Hepatocyte (in vitro differentiated cells): Measurements from ENCODE around the gene HEATR5A. TPM values are rescaled to one million over a fixed set of nuclear protein-coding genes. Genes with fewer than 3 reads are reported as not detected.

Experiments used
- DNase-seq: peaks from one replicate; pipeline ENCODE4 v3.0.0-alpha.2; 2016; ENCODE audit warnings: low spot score
- H2AFZ ChIP-seq: fragments of 200-600 bp; sonication (generic); 2 replicates; pipeline ENCODE4 v1.6.0; 2016; ENCODE audit warnings: antibody characterized with exemption, mild to moderate bottlenecking
- H3K27ac ChIP-seq: fragments of 200-600 bp; sonication (generic); 2 replicates; pipeline ENCODE4 v1.5.1; 2016; ENCODE audit warnings: mild to moderate bottlenecking
- H3K27me3 ChIP-seq: fragments of 200-600 bp; sonication (generic); 2 replicates; pipeline ENCODE4 v1.6.1; 2016
- H3K36me3 ChIP-seq: fragments of 200-600 bp; sonication (generic); replicated peaks from 2 replicates; pipeline ENCODE4 v1.5.1; 2016; ENCODE audit warnings: low read depth; ENCODE audit not compliant: insufficient read depth
- H3K4me1 ChIP-seq: fragments of 200-600 bp; sonication (generic); 2 replicates; pipeline ENCODE4 v1.5.1; 2016; ENCODE audit warnings: mild to moderate bottlenecking, moderate library complexity; ENCODE audit not compliant: insufficient read depth
- H3K4me2 ChIP-seq: fragments of 200-600 bp; sonication (generic); 2 replicates; pipeline ENCODE4 v1.6.0; 2016
- H3K4me3 ChIP-seq: fragments of 200-600 bp; sonication (generic); 2 replicates; pipeline ENCODE4 v1.5.1; 2016; ENCODE audit warnings: mild to moderate bottlenecking
- H3K79me2 ChIP-seq: fragments of 200-600 bp; sonication (generic); 2 replicates; pipeline ENCODE4 v1.6.0; 2017; ENCODE audit warnings: mild to moderate bottlenecking
- H3K9me2 ChIP-seq: fragments of 200-600 bp; sonication (generic); replicated peaks from 2 replicates; pipeline ENCODE4 v1.6.0; 2017; ENCODE audit warnings: mild to moderate bottlenecking; ENCODE audit not compliant: insufficient read depth
- H3K9me3 ChIP-seq: fragments of 200-600 bp; sonication (generic); 2 replicates; pipeline ENCODE4 v1.5.1; 2016; ENCODE audit warnings: low read depth, mild to moderate bottlenecking
- H4K20me1 ChIP-seq: fragments of 200-600 bp; sonication (generic); 2 replicates; pipeline ENCODE4 v1.6.0; 2016; ENCODE audit warnings: mild to moderate bottlenecking; ENCODE audit not compliant: insufficient read depth, poor library complexity, severe bottlenecking
- CTCF ChIP-seq: fragments of 200-600 bp; sonication (generic); IDR thresholded peaks from 2 replicates; pipeline ENCODE4 v1.5.1; 2016; ENCODE audit warnings: antibody characterized with exemption, mild to moderate bottlenecking; ENCODE audit not compliant: poor library complexity
- EZH2 ChIP-seq: fragments of 200-600 bp; sonication (generic); IDR thresholded peaks from 2 replicates; pipeline ENCODE4 v1.6.1; 2016; ENCODE audit warnings: antibody characterized with exemption, mild to moderate bottlenecking, borderline replicate concordance
- EZH2phosphoT487 ChIP-seq: fragments of 200-600 bp; sonication (generic); IDR thresholded peaks from one replicate; pipeline ENCODE4 v1.6.1; 2018; ENCODE audit warnings: antibody characterized with exemption, mild to moderate bottlenecking, low read depth, moderate library complexity; ENCODE audit not compliant: unreplicated experiment, severe bottlenecking
- WGBS: methylation state at CpG from one replicate; pipeline ENCODE4 v1.1.6; 2016; ENCODE audit warnings: low lambda C conversion rate; ENCODE audit errors: missing lambda C conversion rate; 5-methylcytosine and 5-hydroxymethylcytosine counted together
- polyA plus RNA-seq: library from polyadenylated mRNA; unstranded; fragments of >200 nt; fragmentation: Nextera tagmentation; extraction: Ambion mirVana; gene quantifications from 2 replicates; pipeline ENCODE4 v1.2.1, GENCODE V29; 2016
- total RNA-seq: library from RNA; depleted of rRNA; stranded (reverse); fragments of >200 nt; gene quantifications from 2 replicates; pipeline ENCODE4 v1.2.3, GENCODE V29; 2014

The HEATR5A gene
- total and polyA plus RNA-seq, 2 experiments from 2014 or later: 17.9 to 25.3 TPM

DNA sequence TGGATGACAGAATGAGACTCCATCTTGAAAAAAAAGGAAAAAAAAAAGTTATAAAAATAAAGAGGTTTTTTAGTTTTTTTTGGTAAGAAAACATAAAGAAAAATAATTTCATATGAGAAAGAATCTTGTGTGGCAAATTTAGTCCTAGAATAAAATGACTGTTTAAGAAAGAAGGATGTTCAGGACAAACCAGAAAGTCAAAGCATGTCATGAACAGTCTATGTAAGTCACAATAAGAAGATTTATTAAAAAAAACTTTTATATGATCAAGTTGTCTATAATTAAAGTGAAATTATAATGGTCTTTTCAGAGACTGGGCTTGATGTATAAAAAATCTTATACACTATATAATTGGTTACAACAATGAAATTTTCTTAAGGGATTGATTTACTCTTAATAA is 144.6 kb downstream of the HEATR5A start:
- no peaks in the 10 kb centered on the region for H3K36me3 ChIP-seq
- no peak overlapping the region for H3K4me3 ChIP-seq
- no peaks in the 10 kb centered on the region for H3K27me3 ChIP-seq
- no peaks in the 10 kb centered on the region for H3K9me2 ChIP-seq
- no peak for DNase-seq
- H3K4me2 ChIP-seq: no peak overlapping the region
- no peaks in the 10 kb centered on the region for H3K9me3 ChIP-seq
- no peaks in the 10 kb centered on the region for H3K79me2 ChIP-seq
- H4K20me1 ChIP-seq: no peaks in the 10 kb centered on the region
- no peak overlapping the region for H2AFZ ChIP-seq
- H3K27ac ChIP-seq: no peak overlapping the region
- H3K4me1 ChIP-seq: no peaks in the 10 kb centered on the region
- TF ChIP-seq EZH2phosphoT487 (no peak), EZH2 (no peak), CTCF (no peak)

DNA sequence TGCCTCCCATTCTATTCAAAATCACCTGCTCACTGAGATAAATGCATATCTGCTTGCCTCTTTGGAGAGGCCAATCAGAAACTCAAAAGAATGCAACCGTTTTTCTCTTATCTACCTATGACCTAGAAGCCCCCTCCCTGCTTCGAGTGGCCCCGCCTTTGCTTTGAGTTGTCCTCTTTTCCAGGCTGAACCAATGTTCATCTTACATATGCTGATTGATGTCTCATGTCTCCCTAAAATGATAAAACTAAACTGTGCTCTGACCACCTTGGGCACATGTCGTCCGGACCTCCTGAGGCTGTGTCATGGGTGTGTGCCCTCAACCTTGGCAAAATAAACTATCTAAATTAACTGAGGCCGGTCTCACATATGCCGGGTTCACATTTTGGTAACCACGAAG is 148.7 kb downstream of the HEATR5A start:
- Histone ChIP-seq H2AFZ (no peak overlapping the region), H3K4me3 (no peak overlapping the region), H3K4me1 (no peaks in the 10 kb centered on the region), H4K20me1 (no peaks in the 10 kb centered on the region), H3K4me2 (no peak overlapping the region), H3K36me3 (no peaks in the 10 kb centered on the region), H3K9me3 (no peaks in the 10 kb centered on the region), H3K27ac (no peak overlapping the region), H3K9me2 (no peaks in the 10 kb centered on the region), H3K79me2 (no peaks in the 10 kb centered on the region), H3K27me3 (no peaks in the 10 kb centered on the region)
- no peak for TF ChIP-seq EZH2phosphoT487
- TF ChIP-seq EZH2: no peak
- TF ChIP-seq CTCF: no peak
- WGBS: 87% methylated on average over 8 of the region's 8 CpGs
- no peak for DNase-seq

- H4K20me1 ChIP-seq: no peaks in the 10 kb centered on the region
- no peak overlapping the region for H3K4me3 ChIP-seq
- DNase-seq: peak; percentile 33
- no peak overlapping the region for H3K27ac ChIP-seq
- TF ChIP-seq CTCF: peak; percentile 37
- no peak for TF ChIP-seq EZH2phosphoT487
- no peaks in the 10 kb centered on the region for H3K79me2 ChIP-seq
- 84% methylated on average over 4 of the region's 4 CpGs for WGBS
- H3K9me2 ChIP-seq: no peaks in the 10 kb centered on the region
- no peaks in the 10 kb centered on the region for H3K9me3 ChIP-seq
- H3K27me3 ChIP-seq: no peaks in the 10 kb centered on the region
- no peaks in the 10 kb centered on the region for H3K4me1 ChIP-seq
- H3K4me2 ChIP-seq: no peak overlapping the region
- no peaks in the 10 kb centered on the region for H3K36me3 ChIP-seq
- no peak overlapping the region for H2AFZ ChIP-seq
Measured at GRCh38 chr14:31270196-31270772, 150.1 kb downstream of the HEATR5A start.

GRCh38 chr14:31269634-31270195 is 150.6 kb downstream of the HEATR5A start:
- Histone ChIP-seq H3K36me3 (no peaks in the 10 kb centered on the region), H4K20me1 (no peaks in the 10 kb centered on the region), H3K27ac (peak overlapping the region; percentile 0), H3K4me3 (no peak overlapping the region), H3K4me2 (no peak overlapping the region), H3K9me2 (no peaks in the 10 kb centered on the region), H3K4me1 (no peaks in the 10 kb centered on the region), H2AFZ (no peak overlapping the region), H3K9me3 (no peaks in the 10 kb centered on the region), H3K79me2 (no peaks in the 10 kb centered on the region), H3K27me3 (no peaks in the 10 kb centered on the region)
- TF ChIP-seq CTCF: no peak
- TF ChIP-seq EZH2: no peak
- TF ChIP-seq EZH2phosphoT487: no peak
- WGBS: 89% methylated on average over 3 of the region's 3 CpGs
- no peak for DNase-seq
